Trophoblast cell (in vitro differentiated cells and primary cell): ENCODE results near the gene MEGF10.

Source experiments
- DNase-seq, 2 donors: peaks; one replicate each; pipeline ENCODE4 v3.0.0-alpha.2; 2016
- H2AFZ ChIP-seq: 2 replicates; pipeline ENCODE4 v1.6.1; 2013; ENCODE audit warnings: low read length, moderate library complexity, mild to moderate bottlenecking; ENCODE audit not compliant: insufficient read depth, poor library complexity
- H2AK5ac ChIP-seq: 2 replicates; pipeline ENCODE4 v1.6.1; 2013; ENCODE audit warnings: mild to moderate bottlenecking, low read length
- H2BK120ac ChIP-seq: 2 replicates; pipeline ENCODE4 v1.6.1; 2013; ENCODE audit warnings: low read length, mild to moderate bottlenecking, moderate library complexity; ENCODE audit not compliant: insufficient read depth, poor library complexity
- H2BK12ac ChIP-seq: 2 replicates; pipeline ENCODE4 v1.6.1; 2013; ENCODE audit warnings: mild to moderate bottlenecking, low read length, moderate library complexity
- H2BK5ac ChIP-seq: 2 replicates; pipeline ENCODE4 v1.6.1; 2013; ENCODE audit warnings: low read length, low read depth, moderate library complexity, mild to moderate bottlenecking; ENCODE audit not compliant: poor library complexity
- H3K14ac ChIP-seq: 2 replicates; pipeline ENCODE4 v1.6.1; 2013; ENCODE audit warnings: mild to moderate bottlenecking, low read length
- H3K18ac ChIP-seq: 2 replicates; pipeline ENCODE4 v1.6.1; 2013; ENCODE audit warnings: mild to moderate bottlenecking, low read length
- H3K23ac ChIP-seq: 2 replicates; pipeline ENCODE4 v1.6.1; 2013; ENCODE audit warnings: low read length
- H3K27ac ChIP-seq: 2 replicates; pipeline ENCODE4 v1.5.1; 2013; ENCODE audit warnings: low read depth, mild to moderate bottlenecking, inconsistent platforms, low read length, moderate library complexity
- H3K27me3 ChIP-seq: 2 replicates; pipeline ENCODE4 v1.6.1; 2013; ENCODE audit warnings: inconsistent platforms, mild to moderate bottlenecking, low read length, moderate library complexity; ENCODE audit not compliant: insufficient read depth
- H3K36me3 ChIP-seq, 2 experiments: 1 replicate in 1 of 2; 2 replicates in 1 of 2; pipeline ENCODE4 v1.6.1; 2013; ENCODE audit warnings: low read length in 2 of 2, mild to moderate bottlenecking in 2 of 2, moderate library complexity in 1 of 2; ENCODE audit not compliant: insufficient read depth in 2 of 2, control insufficient read depth in 1 of 2
- H3K4ac ChIP-seq: 2 replicates; pipeline ENCODE4 v1.6.1; 2013; ENCODE audit warnings: low read depth, mild to moderate bottlenecking, low read length, moderate library complexity
- H3K4me1 ChIP-seq, 2 experiments: 1 replicate in 1 of 2; 2 replicates in 1 of 2; pipeline ENCODE4 v1.6.1; 2013; ENCODE audit warnings: low read length in 2 of 2, mild to moderate bottlenecking in 2 of 2, moderate library complexity in 1 of 2; ENCODE audit not compliant: insufficient read depth in 2 of 2, control insufficient read depth in 1 of 2
- H3K4me2 ChIP-seq: 2 replicates; pipeline ENCODE4 v1.6.1; 2013; ENCODE audit warnings: inconsistent platforms, mild to moderate bottlenecking, low read length, moderate library complexity
- H3K4me3 ChIP-seq: 2 replicates; pipeline ENCODE4 v1.5.1; 2013; ENCODE audit warnings: mild to moderate bottlenecking, low read depth, low read length, inconsistent platforms
- H3K79me1 ChIP-seq: one replicate; pipeline ENCODE4 v1.6.1; 2013; ENCODE audit warnings: low read length
- H3K79me2 ChIP-seq: 2 replicates; pipeline ENCODE4 v1.6.1; 2013; ENCODE audit warnings: low read length, mild to moderate bottlenecking; ENCODE audit not compliant: control insufficient read depth, insufficient read depth, poor library complexity
- H3K9ac ChIP-seq: 2 replicates; pipeline ENCODE4 v1.6.1; 2013; ENCODE audit warnings: mild to moderate bottlenecking, low read length
- H3K9me3 ChIP-seq: 2 replicates; pipeline ENCODE4 v1.6.1; 2013; ENCODE audit warnings: low read depth, mild to moderate bottlenecking, control low read depth, inconsistent platforms, low read length; ENCODE audit not compliant: insufficient read depth
- H4K12ac ChIP-seq: 2 replicates; pipeline ENCODE4 v1.6.1; 2013; ENCODE audit warnings: low read depth, mild to moderate bottlenecking, low read length, moderate library complexity
- H4K8ac ChIP-seq: 2 replicates; pipeline ENCODE4 v1.6.1; 2013; ENCODE audit warnings: low read depth, mild to moderate bottlenecking, low read length, moderate library complexity
- H4K91ac ChIP-seq: one replicate; pipeline ENCODE4 v1.6.1; 2013; ENCODE audit warnings: low read depth, mild to moderate bottlenecking, low read length, moderate library complexity
- WGBS: extraction: QIAGEN DNeasy Blood & Tissue Kit; methylation state at CpG from one replicate; pipeline ENCODE4 v1.1.7; 2013; ENCODE audit warnings: missing lambda C conversion rate; ENCODE audit not compliant: insufficient read length, insufficient coverage; ENCODE audit errors: extremely low coverage; 5-methylcytosine and 5-hydroxymethylcytosine counted together

Gene MEGF10

DNA sequence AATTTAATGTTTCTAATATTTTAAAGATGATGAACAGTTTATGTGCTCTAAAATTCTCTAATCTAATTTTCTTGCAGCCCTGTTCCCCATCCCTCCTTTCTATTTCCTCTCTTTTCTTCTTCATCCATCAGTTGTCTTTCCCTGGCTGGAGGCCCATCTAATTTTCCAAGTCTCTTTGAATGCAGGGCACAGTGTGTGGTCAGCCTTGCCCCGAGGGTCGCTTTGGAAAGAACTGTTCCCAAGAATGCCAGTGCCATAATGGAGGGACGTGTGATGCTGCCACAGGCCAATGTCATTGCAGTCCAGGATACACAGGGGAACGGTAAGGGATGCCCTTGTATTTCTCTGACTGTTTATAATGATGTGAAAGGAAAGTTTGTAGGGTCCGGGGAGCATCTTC, 111.8 kb downstream of the MEGF10 start:
- Histone ChIP-seq H2AK5ac (no peak overlapping the region), H3K27me3 (no peaks in the 10 kb centered on the region), H3K23ac (no peak overlapping the region), H4K8ac (no peak overlapping the region), H2BK120ac (no peak overlapping the region), H3K14ac (no peak overlapping the region), H3K18ac (no peak overlapping the region), H3K79me2 (no peaks in the 10 kb centered on the region), H3K9me3 (no peaks in the 10 kb centered on the region), H2BK12ac (no peak overlapping the region), H2AFZ (no peak overlapping the region), H3K9ac (no peak overlapping the region), H3K4me1 (no peaks in the 10 kb centered on the region), H2BK5ac (no peak overlapping the region), H3K4me2 (no peak overlapping the region), H3K36me3 (peaks cover 0 to 2% of the 10 kb centered on the region in 2 experiments), H4K91ac (no peak overlapping the region), H4K12ac (no peak overlapping the region), H3K4me3 (no peak overlapping the region), H3K4ac (no peak overlapping the region), H3K79me1 (no peaks in the 10 kb centered on the region), H3K27ac (no peak overlapping the region)
- DNase-seq = no peak
- WGBS = no CpG with 5 or more reads among the region's 5 CpGs

DNA sequence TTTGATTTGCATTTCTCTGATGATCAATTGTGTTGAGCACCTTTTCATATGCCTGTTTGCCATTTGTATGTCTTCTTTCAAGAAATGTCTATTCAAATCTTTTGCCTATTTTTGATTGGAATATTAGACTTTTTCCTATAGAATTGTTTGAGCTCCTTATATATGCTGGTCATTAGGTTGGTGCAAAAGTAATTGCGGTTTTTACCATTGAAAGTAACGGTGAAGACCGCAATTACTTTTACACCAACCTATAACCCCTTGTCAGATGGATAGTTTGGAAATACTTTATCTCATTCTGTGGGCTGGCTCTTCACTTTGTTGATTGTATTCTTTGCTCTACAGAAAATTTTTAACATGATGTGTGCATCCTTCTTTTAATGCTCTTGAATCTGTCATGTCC, 113.6 kb downstream of the MEGF10 start:
- no peak overlapping the region for H2AFZ ChIP-seq
- no peak for DNase-seq
- H2BK120ac ChIP-seq = no peak overlapping the region
- H3K9me3 ChIP-seq = no peaks in the 10 kb centered on the region
- H2AK5ac ChIP-seq = no peak overlapping the region
- no peak overlapping the region for H3K9ac ChIP-seq
- H3K14ac ChIP-seq = no peak overlapping the region
- H3K36me3 ChIP-seq = no peaks in the 10 kb centered on the region
- H3K27me3 ChIP-seq = no peaks in the 10 kb centered on the region
- no peak overlapping the region for H4K8ac ChIP-seq
- H4K91ac ChIP-seq = no peak overlapping the region
- H3K4me1 ChIP-seq = no peaks in the 10 kb centered on the region
- H3K23ac ChIP-seq = no peak overlapping the region
- WGBS = no CpG with 5 or more reads among the region's 3 CpGs
- no peak overlapping the region for H2BK12ac ChIP-seq
- H3K4ac ChIP-seq = no peak overlapping the region
- no peaks in the 10 kb centered on the region for H3K79me2 ChIP-seq
- no peak overlapping the region for H3K27ac ChIP-seq
- no peak overlapping the region for H3K4me2 ChIP-seq
- no peak overlapping the region for H2BK5ac ChIP-seq
- no peak overlapping the region for H4K12ac ChIP-seq
- H3K79me1 ChIP-seq = no peaks in the 10 kb centered on the region
- H3K4me3 ChIP-seq = no peak overlapping the region
- H3K18ac ChIP-seq = no peak overlapping the region

GRCh38 chr5:127406326-127407121, 115.9 kb downstream of the MEGF10 start:
- no peak overlapping the region for H2BK5ac ChIP-seq
- H2AFZ ChIP-seq = no peak overlapping the region
- DNase-seq = no peak
- H2BK12ac ChIP-seq = no peak overlapping the region
- H3K36me3 ChIP-seq = no peaks in the 10 kb centered on the region
- H3K27ac ChIP-seq = no peak overlapping the region
- H3K23ac ChIP-seq = no peak overlapping the region
- H2BK120ac ChIP-seq = no peak overlapping the region
- H3K18ac ChIP-seq = no peak overlapping the region
- H3K9me3 ChIP-seq = no peaks in the 10 kb centered on the region
- no peaks in the 10 kb centered on the region for H3K79me1 ChIP-seq
- WGBS = no CpG with 5 or more reads among the region's 9 CpGs
- no peaks in the 10 kb centered on the region for H3K79me2 ChIP-seq
- no peak overlapping the region for H2AK5ac ChIP-seq
- no peaks in the 10 kb centered on the region for H3K27me3 ChIP-seq
- no peak overlapping the region for H3K4ac ChIP-seq
- H3K4me1 ChIP-seq = no peaks in the 10 kb centered on the region
- H4K8ac ChIP-seq = no peak overlapping the region
- H3K4me2 ChIP-seq = no peak overlapping the region
- H4K91ac ChIP-seq = no peak overlapping the region
- H3K9ac ChIP-seq = no peak overlapping the region
- no peak overlapping the region for H3K14ac ChIP-seq
- no peak overlapping the region for H4K12ac ChIP-seq
- no peak overlapping the region for H3K4me3 ChIP-seq

- Histone ChIP-seq H3K79me1 (no peaks in the 10 kb centered on the region), H2BK12ac (no peak overlapping the region), H3K36me3 (no peaks in the 10 kb centered on the region), H3K23ac (no peak overlapping the region), H4K91ac (no peak overlapping the region), H3K4ac (no peak overlapping the region), H3K4me1 (no peaks in the 10 kb centered on the region), H3K14ac (no peak overlapping the region), H2BK5ac (no peak overlapping the region), H4K12ac (no peak overlapping the region), H3K27me3 (no peaks in the 10 kb centered on the region), H2BK120ac (no peak overlapping the region), H2AK5ac (no peak overlapping the region), H2AFZ (no peak overlapping the region), H3K9me3 (no peaks in the 10 kb centered on the region), H3K27ac (no peak overlapping the region), H4K8ac (no peak overlapping the region), H3K18ac (no peak overlapping the region), H3K4me2 (no peak overlapping the region), H3K79me2 (no peaks in the 10 kb centered on the region), H3K9ac (no peak overlapping the region), H3K4me3 (no peak overlapping the region)
- DNase-seq = no peak
- no CpG with 5 or more reads among the region's 10 CpGs for WGBS
Measured at GRCh38 chr5:127409246-127409917, 118.8 kb downstream of the MEGF10 start.
